ENCODE results near the gene PPAT. TPM values are rescaled to one million over a fixed set of nuclear protein-coding genes. Genes with fewer than 3 reads are reported as not detected.

The PPAT gene
- total RNA-seq, 4 donors from 2014 or later: 0.75 to 12.1 (median 4.5) TPM

GRCh38 chr4:56469489-56470210 is 34.2 kb upstream of the PPAT start:
- Histone ChIP-seq H3K36me3 (peaks cover 0 to 39% (median 10%) of the 10 kb centered on the region in 4 donors), H3K27ac (no peak overlapping the region), H3K4me3 (no peak overlapping the region), H3K4me1 (peaks cover 20 to 32% (median 22%) of the 10 kb centered on the region in 4 donors), H3K9me3 (no peaks in the 10 kb centered on the region), H3K27me3 (no peaks in the 10 kb centered on the region)
- no peak for DNase-seq
- 65 to 66% methylated on average over 6 of the region's 6 CpGs for WGBS, 2 donors (ENCODE audit: low coverage in 1 of 2)
- TF ChIP-seq EP300 (IDR thresholded peaks at IDR 0.05; ENCODE audit: low read depth) (no peak), POLR2A (IDR thresholded peaks at IDR 0.05) (no peak), POLR2AphosphoS5 (IDR thresholded peaks at IDR 0.05) (no peak)
- TF ChIP-seq, protein P1, sequence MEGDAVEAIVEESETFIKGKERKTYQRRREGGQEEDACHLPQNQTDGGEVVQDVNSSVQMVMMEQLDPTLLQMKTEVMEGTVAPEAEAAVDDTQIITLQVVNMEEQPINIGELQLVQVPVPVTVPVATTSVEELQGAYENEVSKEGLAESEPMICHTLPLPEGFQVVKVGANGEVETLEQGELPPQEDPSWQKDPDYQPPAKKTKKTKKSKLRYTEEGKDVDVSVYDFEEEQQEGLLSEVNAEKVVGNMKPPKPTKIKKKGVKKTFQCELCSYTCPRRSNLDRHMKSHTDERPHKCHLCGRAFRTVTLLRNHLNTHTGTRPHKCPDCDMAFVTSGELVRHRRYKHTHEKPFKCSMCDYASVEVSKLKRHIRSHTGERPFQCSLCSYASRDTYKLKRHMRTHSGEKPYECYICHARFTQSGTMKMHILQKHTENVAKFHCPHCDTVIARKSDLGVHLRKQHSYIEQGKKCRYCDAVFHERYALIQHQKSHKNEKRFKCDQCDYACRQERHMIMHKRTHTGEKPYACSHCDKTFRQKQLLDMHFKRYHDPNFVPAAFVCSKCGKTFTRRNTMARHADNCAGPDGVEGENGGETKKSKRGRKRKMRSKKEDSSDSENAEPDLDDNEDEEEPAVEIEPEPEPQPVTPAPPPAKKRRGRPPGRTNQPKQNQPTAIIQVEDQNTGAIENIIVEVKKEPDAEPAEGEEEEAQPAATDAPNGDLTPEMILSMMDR (IDR thresholded peaks at IDR 0.05): no peak
- in situ Hi-C loops (cut with MboI; ENCODE audit: low pct_ligation_motif_present in 1 of 4, low pct_unique_long_range_greater_than_20kb in 1 of 4, low sequenced_read_pairs in 3 of 4): no loop called here
- intact Hi-C loops (cut with DNase I; ENCODE audit: low total_unique reads): no loop called here

DNA sequence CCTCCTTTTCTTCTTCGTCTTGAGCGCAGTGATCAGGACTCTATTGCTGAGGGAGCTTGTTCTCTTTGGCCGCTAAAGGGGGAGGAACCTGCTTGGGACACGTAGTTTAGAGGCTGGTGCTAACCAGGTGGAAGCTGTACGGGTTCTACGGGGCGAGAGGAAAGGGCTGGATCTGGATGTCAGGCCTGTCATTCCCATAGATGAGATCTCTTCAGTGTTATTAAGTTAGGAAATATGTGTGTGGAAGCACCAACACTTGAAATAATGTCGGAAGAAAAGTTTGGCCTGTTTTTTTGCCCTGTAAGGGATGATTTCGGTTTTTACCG is 32.6 kb upstream of the PPAT start:
- intact Hi-C loops (cut with DNase I; ENCODE audit: low total_unique reads): no loop called here
- no peaks in the 10 kb centered on the region for H3K27me3 ChIP-seq
- no peaks in the 10 kb centered on the region for H3K9me3 ChIP-seq
- TF ChIP-seq POLR2A (IDR thresholded peaks at IDR 0.05) (no peak), POLR2AphosphoS5 (IDR thresholded peaks at IDR 0.05) (no peak), EP300 (IDR thresholded peaks at IDR 0.05; ENCODE audit: low read depth) (no peak)
- TF ChIP-seq, protein P1 (IDR thresholded peaks at IDR 0.05): no peak
- peak overlapping the region; percentile 91 to 96 (median 92) for H3K27ac ChIP-seq
- peaks cover 20 to 36% (median 22%) of the 10 kb centered on the region in 4 donors for H3K4me1 ChIP-seq
- in situ Hi-C loops (cut with MboI; ENCODE audit: low pct_ligation_motif_present in 1 of 4, low pct_unique_long_range_greater_than_20kb in 1 of 4, low sequenced_read_pairs in 3 of 4): no loop called here
- peak overlapping the region; percentile 77 to 99 (median 96) for H3K4me3 ChIP-seq
- 1 to 3% methylated on average over 6 to 10 of the region's 10 CpGs for WGBS, 2 donors (ENCODE audit: low coverage in 1 of 2)
- DNase-seq: peak; percentile 50
- peaks cover 0 to 25% (median 6%) of the 10 kb centered on the region in 4 donors for H3K36me3 ChIP-seq

DNA sequence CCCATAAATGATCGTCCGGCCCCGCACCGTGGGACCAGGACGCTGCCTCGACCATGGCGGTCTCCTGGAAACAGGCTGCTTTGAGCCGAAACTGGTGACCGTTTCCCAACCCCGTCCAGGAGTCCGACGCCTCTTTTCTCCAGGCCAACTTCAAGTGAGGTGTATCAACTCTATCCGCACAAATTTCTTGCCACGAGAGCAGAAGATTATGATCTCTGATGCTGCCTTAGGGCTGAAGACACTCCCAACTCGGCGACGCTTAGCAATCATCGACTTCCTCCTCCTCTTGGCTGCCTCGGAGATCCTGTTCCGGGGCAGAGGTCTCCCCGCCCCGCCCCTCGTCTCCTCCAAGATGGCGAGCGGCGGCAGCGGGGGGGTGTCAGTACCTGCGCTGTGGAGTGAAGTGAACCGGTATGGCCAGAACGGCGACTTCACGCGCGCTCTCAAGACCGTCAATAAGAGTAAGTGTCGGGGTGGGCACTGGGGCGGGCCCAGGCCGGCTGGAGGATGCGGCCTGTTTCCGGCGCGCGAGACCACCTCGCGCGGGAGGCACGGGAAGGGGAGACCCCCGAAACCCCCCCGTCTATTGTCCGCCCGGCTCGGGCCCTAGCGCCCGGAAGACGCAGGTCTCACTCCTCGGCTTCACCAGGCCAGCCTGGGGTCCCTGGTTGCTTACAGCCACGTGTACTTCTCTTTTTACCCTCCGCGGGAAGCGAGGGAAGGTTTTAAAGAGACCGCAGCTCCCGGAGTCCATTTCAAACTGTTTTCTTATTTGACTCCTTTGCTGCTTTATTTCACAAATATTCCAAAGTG is 32.1 kb upstream of the PPAT start, which contains the start of gene SRP72:
Gene SRP72, plus strand, starts transcription at position 334 of the 813 bp plus-strand sequence. Its CDS starts 19 bp downstream, at position 353.
- Histone ChIP-seq H3K27ac (peak within 1 kb of the TSS; percentile 91 to 96 (median 92)), H3K9me3 (no peaks in the 10 kb centered on the region), H3K4me1 (peaks cover 20 to 36% (median 22%) of the 10 kb centered on the region in 4 donors), H3K36me3 (peaks cover 0 to 20% (median 5%) of the 10 kb centered on the region in 4 donors), H3K4me3 (peak within 1 kb of the TSS; percentile 77 to 99 (median 96)), H3K27me3 (no peaks in the 10 kb centered on the region)
- intact Hi-C loops (cut with DNase I; ENCODE audit: low total_unique reads): no loop called here
- peak; percentile 91 for DNase-seq
- in situ Hi-C loops (cut with MboI; ENCODE audit: low pct_ligation_motif_present in 1 of 4, low pct_unique_long_range_greater_than_20kb in 1 of 4, low sequenced_read_pairs in 3 of 4): no loop called here
- 0 to 2% methylated on average over 6 to 35 of the region's 62 CpGs for WGBS, 2 donors (ENCODE audit: low coverage in 1 of 2)
- TF ChIP-seq POLR2A (IDR thresholded peaks at IDR 0.05) (peak; percentile 91), EP300 (IDR thresholded peaks at IDR 0.05; ENCODE audit: low read depth) (no peak), POLR2AphosphoS5 (IDR thresholded peaks at IDR 0.05) (peak; percentile 88 to 95 (median 94))
- TF ChIP-seq, protein P1 (IDR thresholded peaks at IDR 0.05): peak in 1 of 5 experiments; percentile 9

DNA sequence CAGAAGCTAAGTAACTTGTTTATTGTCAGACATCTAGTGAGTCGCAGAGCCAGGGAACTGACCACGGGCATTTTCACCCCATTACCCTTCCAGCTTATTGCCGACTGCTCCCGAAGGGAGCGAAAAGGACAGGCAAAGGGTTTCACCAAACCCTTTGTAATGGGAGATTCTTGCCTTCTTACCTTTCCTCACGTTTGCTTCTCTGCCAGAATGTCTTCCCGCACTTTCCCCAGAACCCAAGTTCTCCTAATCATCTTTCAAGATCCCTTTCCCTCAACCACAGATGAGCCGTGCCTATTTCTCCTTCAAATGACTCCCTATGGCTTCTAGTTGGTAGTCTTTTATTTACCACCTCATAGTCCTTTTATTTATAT is 31.5 kb upstream of the PPAT start:
- Histone ChIP-seq H3K4me1 (peaks cover 20 to 36% (median 22%) of the 10 kb centered on the region in 4 donors), H3K9me3 (no peaks in the 10 kb centered on the region), H3K36me3 (peaks cover 0 to 15% (median 4%) of the 10 kb centered on the region in 4 donors), H3K27ac (peak overlapping the region; percentile 91 to 96 (median 92)), H3K4me3 (peak overlapping the region; percentile 77 to 99 (median 96)), H3K27me3 (no peaks in the 10 kb centered on the region)
- WGBS, 2 donors (ENCODE audit: low coverage in 1 of 2): 0 to 2% methylated on average over 8 of the region's 8 CpGs
- intact Hi-C loops (cut with DNase I; ENCODE audit: low total_unique reads): no loop called here
- DNase-seq: no peak
- TF ChIP-seq POLR2A (IDR thresholded peaks at IDR 0.05): no peak
- no peak for TF ChIP-seq EP300 (IDR thresholded peaks at IDR 0.05; ENCODE audit: low read depth)
- TF ChIP-seq POLR2AphosphoS5 (IDR thresholded peaks at IDR 0.05): no peak
- TF ChIP-seq, protein P1 (IDR thresholded peaks at IDR 0.05): no peak
- in situ Hi-C loops (cut with MboI; ENCODE audit: low pct_ligation_motif_present in 1 of 4, low pct_unique_long_range_greater_than_20kb in 1 of 4, low sequenced_read_pairs in 3 of 4): no loop called here
